ENCODE data around the gene PHYKPL.

PHYKPL gene

DNA sequence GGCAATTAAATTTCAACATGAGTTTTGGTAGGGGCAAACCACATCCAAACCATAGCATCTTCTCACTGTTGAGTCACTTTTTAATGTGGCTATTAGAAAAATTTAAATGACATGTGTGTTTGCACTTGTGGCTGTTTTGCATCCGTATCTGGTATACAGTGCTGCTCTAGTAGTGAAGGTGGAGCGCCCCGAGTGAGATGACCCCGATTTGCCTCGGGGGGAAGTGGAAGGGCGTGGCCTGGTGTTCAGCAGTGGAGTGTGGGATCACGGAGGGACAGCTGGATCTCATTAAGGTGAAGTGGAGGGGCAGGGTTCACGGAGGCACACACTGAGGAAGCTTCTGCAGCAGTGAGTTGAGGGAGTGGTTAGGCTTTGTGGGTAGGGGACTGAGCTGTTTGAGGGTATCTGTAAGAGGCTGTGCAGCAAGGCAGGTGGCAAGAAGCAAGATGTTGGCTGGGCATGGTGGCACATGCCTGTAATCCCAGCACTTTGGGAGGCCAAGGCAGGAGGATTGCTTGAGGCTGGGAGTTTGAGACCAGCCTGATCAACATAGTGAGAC, 39.3 kb downstream of the PHYKPL start:
- DNase-seq (ENCODE audit: low spot score) = no peak

DNA sequence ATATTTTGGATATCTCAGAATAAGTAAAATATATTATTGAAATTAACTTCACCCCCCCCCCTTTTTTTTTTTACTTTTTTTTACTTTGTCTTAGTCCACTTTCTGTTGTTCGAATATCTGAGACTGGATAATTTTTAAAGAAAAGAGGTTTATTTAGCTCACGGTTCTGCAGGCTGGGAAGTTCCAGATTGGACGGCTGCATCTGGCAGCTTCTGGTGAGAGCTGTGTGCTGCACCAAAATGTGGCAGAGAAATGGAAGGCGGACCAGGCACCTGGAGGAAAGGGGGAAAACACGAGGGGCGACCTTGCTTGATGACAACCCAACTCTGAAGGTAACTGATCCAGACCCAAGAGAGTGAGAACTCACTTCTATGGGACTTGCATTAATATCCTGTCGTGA, 39.8 kb downstream of the PHYKPL start:
- in situ Hi-C loops (cut with MboI; ENCODE audit: low pct_unique_long_range_greater_than_20kb, low sequenced_read_pairs, unreplicated experiment) = no loop called here
- TF ChIP-seq, protein P1, sequence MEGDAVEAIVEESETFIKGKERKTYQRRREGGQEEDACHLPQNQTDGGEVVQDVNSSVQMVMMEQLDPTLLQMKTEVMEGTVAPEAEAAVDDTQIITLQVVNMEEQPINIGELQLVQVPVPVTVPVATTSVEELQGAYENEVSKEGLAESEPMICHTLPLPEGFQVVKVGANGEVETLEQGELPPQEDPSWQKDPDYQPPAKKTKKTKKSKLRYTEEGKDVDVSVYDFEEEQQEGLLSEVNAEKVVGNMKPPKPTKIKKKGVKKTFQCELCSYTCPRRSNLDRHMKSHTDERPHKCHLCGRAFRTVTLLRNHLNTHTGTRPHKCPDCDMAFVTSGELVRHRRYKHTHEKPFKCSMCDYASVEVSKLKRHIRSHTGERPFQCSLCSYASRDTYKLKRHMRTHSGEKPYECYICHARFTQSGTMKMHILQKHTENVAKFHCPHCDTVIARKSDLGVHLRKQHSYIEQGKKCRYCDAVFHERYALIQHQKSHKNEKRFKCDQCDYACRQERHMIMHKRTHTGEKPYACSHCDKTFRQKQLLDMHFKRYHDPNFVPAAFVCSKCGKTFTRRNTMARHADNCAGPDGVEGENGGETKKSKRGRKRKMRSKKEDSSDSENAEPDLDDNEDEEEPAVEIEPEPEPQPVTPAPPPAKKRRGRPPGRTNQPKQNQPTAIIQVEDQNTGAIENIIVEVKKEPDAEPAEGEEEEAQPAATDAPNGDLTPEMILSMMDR (IDR thresholded peaks at IDR 0.05; ENCODE audit: extremely low read depth, insufficient read depth, missing control alignments) = no peak
- no peak for DNase-seq (ENCODE audit: low spot score)

More for the DNA sequence above, 39.3 kb downstream of the PHYKPL start:
- in situ Hi-C loops (cut with MboI; ENCODE audit: low pct_unique_long_range_greater_than_20kb, low sequenced_read_pairs, unreplicated experiment) = no loop called here
- TF ChIP-seq, protein P1 (IDR thresholded peaks at IDR 0.05; ENCODE audit: extremely low read depth, insufficient read depth, missing control alignments) = no peak

DNA sequence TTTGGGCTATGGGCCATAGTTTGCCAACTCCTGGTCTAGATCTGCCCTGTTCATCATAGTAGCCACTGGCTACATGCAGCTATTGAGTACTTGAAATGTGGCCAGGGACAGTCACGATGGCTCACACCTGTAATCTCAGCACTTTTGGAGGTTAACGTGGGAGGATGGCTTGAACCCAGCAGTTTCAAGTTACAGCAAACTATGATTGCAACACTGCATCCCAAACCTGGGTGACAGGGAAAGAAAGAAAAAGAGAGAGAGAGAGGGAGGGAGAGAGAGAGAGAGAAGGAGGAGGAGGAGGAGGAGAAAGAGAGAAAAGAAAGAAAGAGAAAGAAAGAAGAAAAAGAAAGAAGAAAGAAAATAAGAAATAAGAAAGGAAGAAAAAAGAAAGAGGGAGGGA, 40.4 kb downstream of the PHYKPL start:
- in situ Hi-C loops (cut with MboI; ENCODE audit: low pct_unique_long_range_greater_than_20kb, low sequenced_read_pairs, unreplicated experiment) = no loop called here
- TF ChIP-seq, protein P1 (IDR thresholded peaks at IDR 0.05; ENCODE audit: extremely low read depth, insufficient read depth, missing control alignments) = no peak
- no peak for DNase-seq (ENCODE audit: low spot score)

DNA sequence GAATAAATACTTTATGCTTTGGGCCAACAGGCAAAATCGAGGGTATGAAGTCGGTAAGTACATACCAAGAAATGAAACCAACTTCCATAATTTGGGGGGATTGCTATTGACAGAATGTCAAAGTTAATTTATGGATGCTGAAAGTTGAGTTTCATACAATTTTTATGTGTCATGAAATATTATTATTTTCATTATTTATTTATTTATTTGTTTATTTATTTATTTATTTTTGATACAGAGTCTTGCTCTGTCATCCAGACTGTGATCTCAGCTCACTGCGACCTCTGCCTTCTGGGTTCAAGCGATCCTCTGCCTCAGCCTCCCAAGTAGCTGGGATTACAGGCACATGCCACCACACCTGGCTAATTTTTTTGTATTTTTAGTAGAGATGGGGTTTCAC, 40.9 kb downstream of the PHYKPL start:
- in situ Hi-C loops (cut with MboI; ENCODE audit: low pct_unique_long_range_greater_than_20kb, low sequenced_read_pairs, unreplicated experiment) = no loop called here

DNA sequence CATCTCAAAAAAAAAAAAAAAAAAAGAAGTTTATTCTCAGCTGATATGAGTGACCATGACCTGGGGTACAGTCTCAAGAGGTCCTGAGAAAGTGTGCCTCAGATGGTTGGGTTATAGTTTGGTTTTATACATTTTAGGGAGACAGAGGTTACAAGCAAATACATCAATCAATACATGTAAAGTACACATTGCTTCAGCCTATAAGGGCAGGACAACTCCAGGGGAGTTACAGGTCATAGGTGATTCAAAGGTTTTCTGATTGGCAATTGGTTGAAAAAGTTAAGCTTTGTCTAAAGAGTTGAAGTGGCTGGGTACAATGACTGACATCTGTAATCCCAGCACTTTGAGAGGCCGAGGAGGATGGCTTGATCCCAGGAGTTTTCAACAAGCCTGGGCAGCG, 43.2 kb downstream of the PHYKPL start:
- in situ Hi-C loops (cut with MboI; ENCODE audit: low pct_unique_long_range_greater_than_20kb, low sequenced_read_pairs, unreplicated experiment) = no loop called here
- DNase-seq (ENCODE audit: low spot score) = no peak
- TF ChIP-seq, protein P1 (IDR thresholded peaks at IDR 0.05; ENCODE audit: extremely low read depth, insufficient read depth, missing control alignments) = no peak

More for the DNA sequence above, 40.9 kb downstream of the PHYKPL start:
- no peak for DNase-seq (ENCODE audit: low spot score)
- TF ChIP-seq, protein P1 (IDR thresholded peaks at IDR 0.05; ENCODE audit: extremely low read depth, insufficient read depth, missing control alignments) = no peak

DNA sequence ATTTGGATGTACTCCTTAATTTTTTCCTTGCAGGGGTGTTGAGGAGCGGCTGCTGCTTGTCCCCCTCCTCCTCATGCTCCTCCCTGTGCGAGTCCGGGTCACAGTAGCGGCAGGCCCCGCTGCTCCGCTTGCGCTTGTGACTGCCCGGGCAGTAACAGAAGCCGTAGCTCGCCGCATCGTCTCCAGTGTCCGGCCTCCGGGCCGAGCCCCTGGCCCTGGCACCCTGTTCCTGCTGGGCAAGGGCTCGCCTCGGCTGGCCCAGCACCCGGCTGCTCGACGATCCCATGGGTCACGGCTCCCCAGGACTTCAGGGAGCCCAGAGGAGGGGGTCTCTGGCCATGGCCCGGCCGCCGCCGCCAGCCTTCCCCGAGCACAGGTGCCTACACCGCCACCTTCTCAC, 45.6 kb downstream of the PHYKPL start, which contains the start of gene GMCL2:
GMCL2 (minus strand) TSS at position 358 of the 400 bp plus-strand sequence; CDS start at position 286, 72 bp downstream.
- no peak for DNase-seq (ENCODE audit: low spot score)
- TF ChIP-seq, protein P1 (IDR thresholded peaks at IDR 0.05; ENCODE audit: extremely low read depth, insufficient read depth, missing control alignments) = no peak
- in situ Hi-C loops (cut with MboI; ENCODE audit: low pct_unique_long_range_greater_than_20kb, low sequenced_read_pairs, unreplicated experiment) = no loop called here
